D721Med (cell line): ENCODE results near the gene NNMT.

Experiments
- DNase-seq: peaks from one replicate; pipeline ENCODE4 v3.0.0; 2011; ENCODE audit warnings: low spot score; ENCODE audit not compliant: insufficient read length
- FAIRE-seq: peaks from 2 replicates; lab custom pipeline; 2011; peaks lifted over from hg19 to GRCh38; lab: Jason Lieb, UNC
- TF ChIP-seq, protein P1 (sequence below): IDR thresholded peaks from 2 replicates; pipeline ENCODE4 v1.5.1; 2012; ENCODE audit warnings: mild to moderate bottlenecking, control low read depth; ENCODE audit not compliant: insufficient read depth; ENCODE audit errors: missing control alignments

NNMT gene

DNA sequence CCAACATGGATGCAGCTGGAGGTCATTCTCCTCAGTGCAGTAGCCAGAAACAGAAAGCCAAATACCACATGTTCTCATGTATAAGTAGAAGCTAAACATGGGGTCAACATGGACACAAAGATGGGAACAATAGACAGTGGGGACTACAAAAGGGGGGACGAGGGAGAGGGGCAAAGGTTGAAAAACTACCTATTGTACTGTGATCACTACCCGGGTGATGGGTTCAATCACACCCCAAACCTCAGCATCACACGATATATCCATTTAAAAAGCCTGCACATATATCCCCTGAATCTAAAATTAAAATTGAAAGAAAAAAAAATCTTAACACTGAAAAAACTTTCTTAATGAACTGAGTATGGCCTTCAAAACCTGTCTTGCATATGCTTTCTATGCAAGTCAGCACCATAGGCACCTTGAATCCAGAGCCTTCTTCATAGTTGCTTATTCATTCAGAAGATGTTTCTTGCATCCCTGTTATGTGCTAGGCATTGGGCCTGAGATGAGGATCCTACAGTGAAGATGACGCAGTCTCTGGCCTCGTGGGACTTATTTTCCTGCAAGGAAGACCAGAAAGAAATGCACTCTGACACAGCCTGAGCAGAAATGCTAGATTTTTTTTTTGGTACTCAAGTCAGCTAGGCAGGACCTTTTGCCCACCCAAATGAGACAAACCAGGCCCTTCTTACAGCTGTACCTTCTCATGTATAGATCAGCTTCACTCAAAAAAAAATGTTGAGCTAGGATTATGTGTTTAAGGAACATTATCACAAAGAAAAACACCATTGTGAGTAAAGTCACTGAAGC is 21.0 kb downstream of the NNMT start:
- TF ChIP-seq, protein P1, sequence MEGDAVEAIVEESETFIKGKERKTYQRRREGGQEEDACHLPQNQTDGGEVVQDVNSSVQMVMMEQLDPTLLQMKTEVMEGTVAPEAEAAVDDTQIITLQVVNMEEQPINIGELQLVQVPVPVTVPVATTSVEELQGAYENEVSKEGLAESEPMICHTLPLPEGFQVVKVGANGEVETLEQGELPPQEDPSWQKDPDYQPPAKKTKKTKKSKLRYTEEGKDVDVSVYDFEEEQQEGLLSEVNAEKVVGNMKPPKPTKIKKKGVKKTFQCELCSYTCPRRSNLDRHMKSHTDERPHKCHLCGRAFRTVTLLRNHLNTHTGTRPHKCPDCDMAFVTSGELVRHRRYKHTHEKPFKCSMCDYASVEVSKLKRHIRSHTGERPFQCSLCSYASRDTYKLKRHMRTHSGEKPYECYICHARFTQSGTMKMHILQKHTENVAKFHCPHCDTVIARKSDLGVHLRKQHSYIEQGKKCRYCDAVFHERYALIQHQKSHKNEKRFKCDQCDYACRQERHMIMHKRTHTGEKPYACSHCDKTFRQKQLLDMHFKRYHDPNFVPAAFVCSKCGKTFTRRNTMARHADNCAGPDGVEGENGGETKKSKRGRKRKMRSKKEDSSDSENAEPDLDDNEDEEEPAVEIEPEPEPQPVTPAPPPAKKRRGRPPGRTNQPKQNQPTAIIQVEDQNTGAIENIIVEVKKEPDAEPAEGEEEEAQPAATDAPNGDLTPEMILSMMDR = no peak
- no peak for FAIRE-seq

DNA sequence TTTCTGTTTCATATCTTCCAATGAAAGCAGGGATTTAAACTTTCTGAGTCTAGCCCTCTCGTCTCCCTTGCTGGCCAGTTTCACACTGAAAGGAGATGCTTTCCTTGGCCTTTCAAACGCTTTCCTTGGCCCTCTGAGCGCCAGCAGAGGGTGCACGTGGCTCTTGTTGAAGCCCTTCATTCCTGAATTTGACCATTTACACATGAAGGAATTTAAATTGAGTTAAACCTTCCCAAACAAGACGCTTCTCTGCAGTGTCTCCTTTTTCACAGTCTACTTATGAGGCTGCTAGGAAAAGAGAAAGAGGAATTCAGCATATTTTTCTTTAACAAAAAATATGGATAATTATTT is 21.6 kb downstream of the NNMT start:
- no peak for FAIRE-seq

More for the DNA sequence above, 21.0 kb downstream of the NNMT start:
- DNase-seq = no peak

DNA sequence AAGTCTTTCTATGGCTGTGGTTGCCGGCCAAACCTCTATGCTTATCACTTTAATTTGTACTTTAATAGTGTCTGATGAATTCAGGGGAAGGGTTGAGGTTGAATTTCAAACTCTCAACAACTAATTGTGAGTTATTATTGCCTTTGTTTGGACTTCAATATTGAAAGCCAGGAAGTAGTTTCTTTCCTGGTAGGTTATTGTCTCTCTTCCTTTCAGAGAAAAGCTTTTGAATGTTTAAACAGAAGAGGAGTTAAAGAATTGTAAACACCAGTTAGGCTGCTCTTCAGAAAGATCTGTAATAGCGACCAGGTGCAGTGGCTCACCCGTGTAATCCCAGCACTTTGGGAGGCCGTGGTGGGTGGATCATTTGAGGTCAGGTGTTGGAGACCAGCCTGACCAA is 22.2 kb downstream of the NNMT start:
- no peak for FAIRE-seq
- TF ChIP-seq, protein P1 = no peak
- DNase-seq = no peak

More for the DNA sequence above, 21.6 kb downstream of the NNMT start:
- TF ChIP-seq, protein P1 = peak; percentile 46
- no peak for DNase-seq

DNA sequence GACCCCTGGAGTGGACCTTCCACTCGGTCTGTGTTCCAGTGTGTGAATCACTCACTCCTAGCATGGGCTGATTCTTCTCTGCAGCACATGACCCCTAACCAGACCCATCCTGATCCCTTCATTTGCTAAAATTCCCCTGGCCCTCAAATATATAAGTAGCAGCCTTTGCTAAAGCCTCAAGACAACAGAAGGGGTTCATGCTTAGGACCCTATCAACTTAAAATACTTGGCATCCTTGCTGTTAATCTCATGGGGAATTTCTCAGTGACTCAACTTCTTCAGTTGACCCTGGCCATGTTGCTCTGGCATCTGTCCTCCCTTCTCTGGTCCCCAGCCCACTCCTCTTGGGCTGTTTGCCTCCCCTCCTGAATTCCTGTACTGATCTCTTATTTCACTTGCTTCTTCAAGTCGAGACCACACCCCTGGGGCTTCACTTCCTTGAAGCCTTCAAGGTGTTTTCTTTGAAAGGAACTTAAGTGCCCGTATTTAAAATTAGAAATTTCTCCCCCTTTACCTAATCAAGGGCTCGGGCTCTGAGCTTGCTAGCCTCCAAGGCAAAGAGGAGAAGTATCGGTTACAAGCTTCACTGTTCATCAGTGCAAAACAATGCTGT is 23.6 kb downstream of the NNMT start:
- no peak for FAIRE-seq
- DNase-seq = no peak
- TF ChIP-seq, protein P1 = no peak

DNA sequence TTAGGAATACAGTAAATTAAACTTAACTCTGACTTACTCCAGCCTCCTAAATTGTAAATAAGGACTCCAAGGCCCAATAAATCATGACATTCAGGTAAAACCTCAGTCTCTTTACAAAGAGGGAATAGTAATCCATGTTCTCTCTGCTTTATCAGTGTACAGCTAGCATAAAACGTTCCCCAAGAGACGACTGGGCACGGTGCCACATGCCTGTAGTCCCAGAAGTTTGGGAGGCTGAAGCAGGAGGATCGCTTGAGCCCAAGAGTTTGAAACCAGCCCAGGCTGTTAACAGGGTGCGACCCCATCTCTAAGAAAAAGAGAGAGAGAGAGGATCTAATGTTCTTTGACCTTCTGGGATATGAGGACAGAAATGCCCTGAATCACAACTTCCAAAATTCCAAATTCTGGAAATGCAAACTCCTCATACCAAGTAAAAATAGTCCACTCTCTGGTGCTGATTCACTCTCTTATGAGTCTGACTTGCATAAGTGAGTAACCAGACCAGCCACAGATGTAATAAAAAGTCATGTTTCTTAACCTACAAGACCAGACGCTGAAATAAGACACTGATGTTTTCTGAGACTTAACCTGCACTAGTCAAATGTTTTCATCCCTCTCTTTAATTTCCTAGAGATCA is 25.5 kb downstream of the NNMT start:
- no peak for DNase-seq
- FAIRE-seq = no peak

DNA sequence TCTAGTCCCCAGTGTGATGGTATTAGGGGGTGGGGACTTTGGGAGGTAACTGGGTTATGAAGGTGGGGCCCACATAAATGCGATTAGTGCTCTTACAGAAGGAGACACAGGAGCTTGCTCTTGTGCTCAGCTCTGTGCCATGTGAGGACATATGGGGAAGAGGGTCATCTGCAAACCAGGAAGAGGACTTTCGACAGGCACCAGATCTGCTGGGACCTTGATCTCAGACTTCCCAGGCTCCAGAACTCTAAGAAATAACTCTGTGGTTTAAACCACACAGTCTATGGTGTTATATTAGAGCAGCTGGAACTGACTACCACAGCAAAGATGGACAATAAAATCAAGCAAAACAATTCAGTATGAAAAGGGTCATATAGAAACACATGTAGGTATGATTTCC is 26.7 kb downstream of the NNMT start:
- FAIRE-seq (no peak), DNase-seq (no peak)
- TF ChIP-seq, protein P1 = no peak

More for the DNA sequence above, 25.5 kb downstream of the NNMT start:
- TF ChIP-seq, protein P1 = no peak

DNA sequence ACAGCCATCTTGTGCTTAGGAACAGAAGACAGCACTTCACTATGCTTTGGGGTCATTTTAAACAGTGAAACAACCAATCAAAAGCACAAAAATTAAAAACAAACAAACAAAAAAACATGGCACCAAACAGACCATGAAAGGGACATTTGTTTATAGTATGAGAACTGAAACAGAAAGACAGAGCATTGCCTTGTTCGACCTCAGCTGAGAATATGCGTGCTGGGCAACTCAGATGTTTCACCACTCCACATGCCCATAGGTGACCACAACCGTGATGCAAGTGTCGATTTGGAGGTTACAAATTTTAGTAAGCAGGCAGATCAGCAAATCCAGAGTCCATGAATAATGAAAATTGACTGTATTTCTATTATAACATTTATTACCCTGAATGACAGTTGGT is 30.0 kb downstream of the NNMT start:
- TF ChIP-seq, protein P1 = no peak
- DNase-seq (no peak), FAIRE-seq (no peak)
